GM21526 (cell line): ENCODE data around the gene PLA2G1B.

ENCODE experiments used
- ATAC-seq: cut with Tn5 transposase; IDR thresholded peaks from one replicate; pipeline ENCODE4 v1.9.1; 2021; ENCODE audit warnings: moderate library complexity; ENCODE audit not compliant: unreplicated experiment, low FRiP score

The PLA2G1B gene

GRCh38 chr12:120331390-120331789 is 3.8 kb upstream of the PLA2G1B start:
- no peak for ATAC-seq

GRCh38 chr12:120328228-120328627 is 649 bp upstream of the PLA2G1B start:
- ATAC-seq, result no peak

GRCh38 chr12:120324841-120325417 is 2.6 kb downstream of the PLA2G1B start:
- ATAC-seq, result no peak

DNA sequence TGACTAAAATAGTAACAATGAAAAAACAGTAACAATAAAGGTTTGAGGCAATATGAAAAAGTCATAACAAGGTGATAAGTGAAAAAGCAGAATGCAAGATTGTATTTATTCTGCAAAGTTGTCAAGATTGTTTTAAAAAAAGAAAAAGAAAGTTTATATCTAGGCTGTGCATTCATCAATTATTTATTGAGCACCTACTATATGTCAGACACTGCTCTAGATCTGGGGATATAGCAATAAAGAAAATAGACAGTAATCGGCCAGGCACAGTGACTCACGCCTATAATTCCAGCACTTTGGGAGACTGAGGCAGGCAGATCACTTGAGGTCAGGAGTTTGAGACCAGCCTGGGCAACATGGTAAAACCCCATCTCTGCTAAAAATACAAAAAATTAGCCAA is 3.8 kb downstream of the PLA2G1B start:
- ATAC-seq, result no peak

- ATAC-seq, result no peak
Observed at GRCh38 chr12:120321382-120322202, 6.0 kb downstream of the PLA2G1B start.

DNA sequence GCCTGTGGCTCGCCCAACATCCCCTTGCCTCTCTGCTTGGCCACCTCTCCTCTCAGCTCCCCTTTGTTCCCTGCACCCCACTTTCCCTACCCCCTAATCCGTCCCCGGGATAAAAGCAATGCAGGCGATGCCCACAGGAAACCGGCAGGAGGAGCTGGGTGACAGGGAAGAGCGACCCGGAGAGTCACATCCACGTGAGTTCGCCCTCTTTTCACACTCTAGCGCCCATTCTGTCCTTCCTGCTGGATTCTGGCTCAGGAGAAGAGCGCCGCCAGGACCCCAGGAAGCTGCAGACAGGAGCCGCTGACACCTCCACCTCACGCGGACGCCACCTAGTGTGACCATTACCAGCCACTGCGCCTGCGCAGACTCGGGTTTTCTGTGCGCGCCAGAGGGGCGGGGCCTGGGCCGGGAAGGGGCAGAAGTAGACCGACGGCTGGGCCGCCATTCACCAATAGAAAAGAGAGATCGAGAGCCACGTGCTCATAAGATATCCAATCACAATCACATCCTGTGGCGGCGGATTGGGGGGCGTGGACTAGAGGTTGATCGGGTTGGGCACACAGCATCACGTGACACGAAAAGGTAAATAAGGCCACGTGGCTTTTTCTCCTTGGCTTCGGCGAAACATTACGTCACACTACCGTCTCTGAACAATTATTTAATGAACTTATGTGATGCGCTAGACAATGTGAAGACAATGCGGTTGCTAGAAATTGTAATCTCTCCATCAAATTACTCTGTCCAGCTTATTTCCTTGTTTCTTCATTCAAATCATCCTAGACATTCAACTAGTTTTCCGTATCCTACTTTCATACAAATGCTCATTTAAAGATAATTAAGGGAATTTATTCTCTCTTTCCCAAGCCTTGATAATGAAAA is 10.1 kb downstream of the PLA2G1B start:
- peak; percentile 95 for ATAC-seq

DNA sequence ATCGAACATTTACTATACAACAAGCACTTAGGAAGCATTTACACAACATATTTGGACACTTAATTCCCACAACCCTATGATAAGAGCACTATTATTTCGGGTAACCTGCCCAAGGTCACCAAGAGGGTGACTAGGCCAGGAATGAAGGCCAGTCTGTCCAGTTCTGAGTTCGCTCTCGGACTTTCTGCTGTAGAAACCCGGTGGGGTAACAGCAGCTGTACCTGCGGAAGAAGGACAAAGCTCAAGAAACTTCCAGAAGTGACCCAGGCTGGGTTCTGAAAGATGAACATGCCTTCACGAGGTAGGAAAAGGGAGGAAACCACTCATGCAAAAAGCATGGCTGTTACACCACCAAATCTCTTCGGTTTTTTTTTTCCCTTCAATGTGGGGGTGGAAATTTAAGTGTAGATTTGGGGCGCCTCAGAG is 10.8 kb downstream of the PLA2G1B start:
- no peak for ATAC-seq

DNA sequence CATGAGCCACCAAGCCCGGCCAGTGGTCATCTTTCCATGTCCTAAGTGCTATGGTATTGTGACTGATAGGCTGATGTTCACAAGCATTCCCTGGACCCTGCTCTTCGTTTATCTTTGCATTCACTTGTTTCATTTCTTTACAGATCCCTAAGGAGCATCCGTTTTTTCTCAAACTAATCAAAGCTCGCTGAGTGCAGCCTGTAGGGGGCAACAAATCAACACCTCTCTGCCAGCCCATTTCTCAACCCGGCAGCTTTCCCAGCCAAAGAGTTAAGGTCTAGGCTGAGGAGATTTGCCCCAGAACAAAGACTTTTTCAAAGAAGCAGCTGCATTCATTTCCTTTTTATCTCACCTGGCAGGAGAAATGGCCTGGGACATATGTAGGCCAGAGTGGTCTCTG is 13.4 kb downstream of the PLA2G1B start:
- no peak for ATAC-seq

GRCh38 chr12:120301962-120302815 is 25.4 kb downstream of the PLA2G1B start, which contains the start of gene SIRT4:
TSS of gene SIRT4 (plus strand) at chr12:120302321. CDS start at chr12:120303562, 1,241 bp downstream.
- ATAC-seq, result peak; percentile 91

- ATAC-seq, result peak; percentile 57
Observed at GRCh38 chr12:120292661-120293531, 34.7 kb downstream of the PLA2G1B start, which contains the start of gene RNU4-1. TSS of gene RNU4-1 (minus strand) at chr12:120293237.

DNA sequence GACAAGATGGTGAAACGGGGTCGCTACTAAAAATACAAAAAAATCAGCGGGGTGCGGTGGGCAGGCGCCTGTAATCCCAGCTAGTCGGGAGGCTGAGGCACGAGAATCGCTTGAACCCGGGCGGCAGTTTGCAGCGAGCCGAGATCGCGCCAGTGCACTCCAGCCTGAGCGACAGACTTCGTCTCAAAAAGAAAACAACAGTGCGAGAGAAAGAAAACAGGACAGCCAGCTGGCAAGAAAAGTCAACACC is 35.2 kb downstream of the PLA2G1B start:
- no peak for ATAC-seq

DNA sequence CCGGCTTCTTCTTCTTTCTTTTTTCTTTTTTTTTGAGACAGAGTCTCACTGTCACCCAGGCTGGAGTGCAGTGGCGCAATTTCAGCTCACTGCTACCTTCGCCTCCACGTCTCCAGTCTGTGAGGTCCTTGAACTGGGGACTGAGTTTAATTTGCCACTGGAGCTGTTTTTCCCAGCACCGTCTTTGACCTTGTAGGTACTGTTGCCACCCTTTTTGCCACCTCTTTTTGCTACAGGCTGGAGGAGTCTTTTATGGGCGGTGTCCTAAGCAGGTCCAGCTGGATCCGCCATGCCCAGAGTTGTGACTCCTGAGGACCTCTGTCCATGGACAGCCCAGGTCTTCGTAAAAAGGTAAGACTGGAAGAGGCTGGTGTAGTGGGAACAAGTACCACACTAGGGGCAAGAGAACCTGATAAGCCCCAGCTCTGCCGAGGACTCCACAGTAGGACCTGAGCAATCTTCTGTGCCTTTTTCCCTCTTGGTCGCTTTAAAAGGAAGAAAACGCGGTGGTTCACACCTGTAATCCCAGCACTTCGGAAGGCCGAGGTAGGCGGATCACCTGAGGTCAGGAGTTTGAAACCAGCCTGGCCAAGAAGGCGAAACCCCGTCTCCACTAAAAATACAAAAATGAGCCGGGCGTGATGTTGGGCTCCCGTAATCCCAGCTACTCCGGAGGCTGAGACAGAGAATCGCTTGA is 36.8 kb downstream of the PLA2G1B start:
- ATAC-seq, result no peak

- ATAC-seq, result no peak
Observed at GRCh38 chr12:120287491-120287890, 40.1 kb downstream of the PLA2G1B start.

GRCh38 chr12:120286768-120287490 is 40.6 kb downstream of the PLA2G1B start:
- no peak for ATAC-seq

- ATAC-seq, result no peak
Observed at GRCh38 chr12:120284381-120284780, 43.2 kb downstream of the PLA2G1B start.

GRCh38 chr12:120283318-120283717 is 44.3 kb downstream of the PLA2G1B start:
- no peak for ATAC-seq

- ATAC-seq, result no peak
Observed at GRCh38 chr12:120278137-120279069, 49.2 kb downstream of the PLA2G1B start.
